ENCODE measurements around the gene RPS21.

DNA sequence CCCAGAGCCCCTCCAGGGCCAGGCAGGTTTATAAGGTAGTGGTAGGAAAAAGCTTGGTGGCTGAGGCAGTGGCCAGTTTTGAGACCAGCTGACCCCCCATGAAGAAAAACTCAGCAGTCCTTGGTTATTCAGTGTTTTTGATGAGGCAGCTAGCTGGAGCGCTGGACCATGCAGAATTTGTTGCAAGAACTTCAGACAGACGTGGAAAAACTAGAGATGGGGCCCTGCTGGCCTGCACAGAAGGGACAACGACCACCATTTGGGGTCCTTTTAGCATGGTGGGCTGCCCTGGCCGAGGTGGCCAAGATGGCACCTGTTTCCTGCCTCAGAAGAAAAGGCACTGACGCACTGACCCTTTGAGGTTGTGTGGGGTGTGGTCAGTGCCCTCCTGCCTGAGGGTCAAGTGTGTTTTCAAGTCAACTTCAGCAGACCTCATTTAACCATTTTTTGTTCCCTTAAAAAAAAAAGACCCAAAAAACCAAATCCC is 2.7 kb downstream of the RPS21 start:
- no peak for TF ChIP-seq CTCF (IDR thresholded peaks at IDR 0.05; ENCODE audit: insufficient read depth, low read length, poor library complexity, severe bottlenecking)
- no peak for TF ChIP-seq EZH2phosphoT487 (conservative IDR thresholded peaks at IDR 0.05; ENCODE audit: low read length)
